H1 (cell line): ENCODE measurements around the gene AGBL5. TPM values are rescaled to one million over a fixed set of nuclear protein-coding genes. Genes with fewer than 3 reads are reported as not detected.

Source experiments
- CTCF ChIA-PET: fragments of 300-600 bp; sonication (Branson Sonifier 250); formaldehyde crosslinking; loops from one replicate; lab custom pipeline; 2021; ENCODE audit not compliant: partially characterized antibody; lab: Charles Lee
- POLR2A ChIA-PET: fragments of 300-600 bp; sonication (Branson Sonifier 250); formaldehyde crosslinking; loops from one replicate; lab custom pipeline; 2021; ENCODE audit warnings: inconsistent platforms; ENCODE audit not compliant: partially characterized antibody; lab: Charles Lee
- DNase-seq, 2 experiments: peaks; one replicate each; pipeline versions ENCODE4 v3.0.0 to v3.0.0-alpha.2; 2010 to 2022; ENCODE audit warnings: low spot score in 2 of 2, low read depth in 1 of 2, mixed read lengths in 1 of 2
- FAIRE-seq: peaks from 2 replicates; lab custom pipeline; 2011; peaks lifted over from hg19 to GRCh38; lab: Jason Lieb, UNC
- H2AFZ ChIP-seq: 2 replicates; pipeline ENCODE4 v1.8.1; 2012; ENCODE audit warnings: low read length, inconsistent platforms
- H2AK5ac ChIP-seq: 2 replicates; pipeline ENCODE4 v1.6.1; 2013; ENCODE audit warnings: low read depth, low read length
- H2BK120ac ChIP-seq: replicated peaks from 2 replicates; pipeline ENCODE3; 2013; ENCODE audit warnings: low read depth, low read length, inconsistent platforms
- H2BK12ac ChIP-seq: 2 replicates; pipeline ENCODE4 v1.6.1; 2013; ENCODE audit warnings: low read depth, low read length
- H2BK15ac ChIP-seq: 2 replicates; pipeline ENCODE4 v1.6.1; 2013; ENCODE audit warnings: low read length
- H2BK20ac ChIP-seq: 2 replicates; pipeline ENCODE4 v1.6.1; 2013; ENCODE audit warnings: low read length
- H2BK5ac ChIP-seq: 2 replicates; pipeline ENCODE4 v1.6.1; 2013; ENCODE audit warnings: low read depth, low read length
- H3K14ac ChIP-seq: 2 replicates; pipeline ENCODE4 v1.6.1; 2013; ENCODE audit warnings: inconsistent platforms; ENCODE audit not compliant: insufficient read length
- H3K18ac ChIP-seq: 2 replicates; pipeline ENCODE4 v1.6.1; 2013; ENCODE audit warnings: low read length; ENCODE audit errors: extremely low read depth
- H3K23ac ChIP-seq: 2 replicates; pipeline ENCODE4 v1.6.1; 2013; ENCODE audit warnings: inconsistent platforms; ENCODE audit not compliant: insufficient read length
- H3K23me2 ChIP-seq: 2 replicates; pipeline ENCODE4 v1.6.1; 2013; ENCODE audit warnings: low read depth, low read length
- H3K27ac ChIP-seq: 2 replicates; pipeline ENCODE4 v1.6.1; 2011; ENCODE audit warnings: low read depth, low read length, inconsistent platforms
- H3K27me3 ChIP-seq, 4 experiments: replicated peaks in 1 of 4; 1 replicate in 1 of 4; 2 replicates in 3 of 4; pipeline versions ENCODE4 v1.6.1 to v1.8.1; 2011 to 2013; ENCODE audit warnings: low read length in 3 of 4, mild to moderate bottlenecking in 3 of 4, inconsistent platforms in 2 of 4, mixed read lengths in 2 of 4, moderate library complexity in 1 of 4; ENCODE audit not compliant: control insufficient read depth in 3 of 4, insufficient read depth in 3 of 4; ENCODE audit errors: extremely low read depth in 1 of 4
- H3K36me3 ChIP-seq, 4 experiments: 2 replicates each; pipeline versions ENCODE4 v1.6.1 to v1.8.1; 2011 to 2013; ENCODE audit warnings: mild to moderate bottlenecking in 4 of 4, low read length in 3 of 4, moderate library complexity in 2 of 4, control low read depth in 1 of 4, inconsistent platforms in 1 of 4; ENCODE audit not compliant: insufficient read depth in 4 of 4, control insufficient read depth in 2 of 4
- H3K4ac ChIP-seq: replicated peaks from 2 replicates; pipeline ENCODE3; 2013; ENCODE audit warnings: low read length, low read depth, mixed read lengths, inconsistent platforms; ENCODE audit not compliant: insufficient read length
- H3K4me1 ChIP-seq, 4 experiments: replicated peaks in 1 of 4; 1 replicate in 1 of 4; 2 replicates in 3 of 4; pipeline versions ENCODE4 v1.6.1 to v1.8.1; 2011 to 2013; ENCODE audit warnings: low read length in 3 of 4, inconsistent platforms in 2 of 4, mixed read lengths in 1 of 4; ENCODE audit not compliant: insufficient read depth in 4 of 4, control insufficient read depth in 3 of 4
- H3K4me2 ChIP-seq, 2 experiments: 2 replicates each; pipeline versions ENCODE4 v1.6.1 to v1.8.1; 2011 to 2013; ENCODE audit warnings: low read depth in 2 of 2, low read length in 2 of 2, control low read depth in 1 of 2, inconsistent platforms in 1 of 2, mild to moderate bottlenecking in 1 of 2; ENCODE audit not compliant: insufficient read depth in 1 of 2
- H3K4me3 ChIP-seq, 4 experiments: fragments of 200-600, 300-600 bp in 1 of 4; sonication (generic), shearing (Covaris generic), sonication (Bioruptor Twin) in 1 of 4; 2 replicates each; pipeline versions ENCODE4 v1.5.1 to v1.8.1; 2011 to 2016; ENCODE audit warnings: low read length in 4 of 4, low read depth in 3 of 4, control low read depth in 2 of 4, inconsistent platforms in 2 of 4, mild to moderate bottlenecking in 2 of 4, mixed read lengths in 1 of 4, moderate library complexity in 1 of 4; ENCODE audit not compliant: insufficient read depth in 2 of 4; ENCODE audit errors: extremely low read depth in 1 of 4
- H3K56ac ChIP-seq: replicated peaks from 2 replicates; pipeline ENCODE3; 2013; ENCODE audit warnings: low read depth, mild to moderate bottlenecking, mixed read lengths, low read length, inconsistent platforms; ENCODE audit not compliant: insufficient read length
- H3K79me1 ChIP-seq: 2 replicates; pipeline ENCODE4 v1.6.1; 2013; ENCODE audit warnings: low read depth, low read length, control low read depth
- H3K79me2 ChIP-seq, 2 experiments: 2 replicates each; pipeline versions ENCODE4 v1.6.1 to v1.8.1; 2012 to 2013; ENCODE audit warnings: low read length in 2 of 2, mild to moderate bottlenecking in 2 of 2, inconsistent platforms in 1 of 2; ENCODE audit not compliant: insufficient read depth in 2 of 2, control insufficient read depth in 1 of 2
- H3K9ac ChIP-seq, 4 experiments: replicated peaks in 1 of 4; 1 replicate in 1 of 4; 2 replicates in 3 of 4; pipeline versions ENCODE4 v1.6.1 to v1.8.1; 2011 to 2013; ENCODE audit warnings: low read depth in 3 of 4, low read length in 3 of 4, control low read depth in 2 of 4, mild to moderate bottlenecking in 2 of 4, moderate library complexity in 2 of 4, inconsistent platforms in 1 of 4; ENCODE audit errors: extremely low read depth in 1 of 4
- H3K9me3 ChIP-seq, 2 experiments: 2 replicates each; pipeline versions ENCODE4 v1.6.1 to v1.8.1; 2012 to 2013; ENCODE audit warnings: mild to moderate bottlenecking in 2 of 2, moderate library complexity in 2 of 2, control low read depth in 1 of 2, inconsistent platforms in 1 of 2, low read depth in 1 of 2, low read length in 1 of 2, mixed read lengths in 1 of 2; ENCODE audit not compliant: insufficient read depth in 2 of 2
- H4K20me1 ChIP-seq, 2 experiments: replicated peaks in 1 of 2; 2 replicates each; pipeline versions ENCODE3 to v1.8.1; 2011 to 2013; ENCODE audit warnings: inconsistent platforms in 2 of 2, low read length in 2 of 2, mild to moderate bottlenecking in 1 of 2; ENCODE audit not compliant: insufficient read depth in 2 of 2, control insufficient read depth in 1 of 2
- H4K5ac ChIP-seq: 2 replicates; pipeline ENCODE4 v1.6.1; 2013; ENCODE audit warnings: low read length, low read depth, mixed read lengths, inconsistent platforms; ENCODE audit not compliant: insufficient read length
- H4K8ac ChIP-seq: 2 replicates; pipeline ENCODE4 v1.8.0; 2013; ENCODE audit warnings: mild to moderate bottlenecking, moderate library complexity, low read length, inconsistent platforms; ENCODE audit not compliant: insufficient read depth; ENCODE audit errors: extremely low read depth
- H4K91ac ChIP-seq: replicated peaks from 2 replicates; pipeline ENCODE3; 2013; ENCODE audit warnings: low read length, mixed read lengths, inconsistent platforms; ENCODE audit not compliant: insufficient read length
- ASH2L ChIP-seq: fragments of 200-600, 300-600 bp; sonication (generic); IDR thresholded peaks from one replicate; pipeline ENCODE4 v1.7.1; 2017; ENCODE audit warnings: low read length
- BACH1 ChIP-seq: IDR thresholded peaks from 2 replicates; pipeline ENCODE4 v1.6.1; 2012; ENCODE audit warnings: low read length, improper control_type of control experiment
- JUND ChIP-seq: IDR thresholded peaks from 2 replicates; pipeline ENCODE4 v1.6.1; 2011; ENCODE audit warnings: mild to moderate bottlenecking, improper control_type of control experiment, low read length
- KDM4A ChIP-seq: IDR thresholded peaks from one replicate; pipeline ENCODE4 v1.7.1; 2012; ENCODE audit warnings: low read depth, mild to moderate bottlenecking, moderate library complexity, low read length, inconsistent platforms; ENCODE audit not compliant: severe bottlenecking
- PHF8 ChIP-seq: fragments of 200-600 bp; sonication (generic); conservative IDR thresholded peaks from 2 replicates; pipeline ENCODE4 v1.7.1; 2012; ENCODE audit warnings: low read depth, mild to moderate bottlenecking, inconsistent platforms, low read length, moderate library complexity
- RAD21 ChIP-seq, 2 experiments: IDR thresholded peaks in 1 of 2; conservative IDR thresholded peaks in 1 of 2; 2 replicates each; pipeline ENCODE4 v1.6.1; 2011; ENCODE audit warnings: low read depth in 2 of 2, low read length in 2 of 2, improper control_type of control experiment in 1 of 2, inconsistent platforms in 1 of 2, mild to moderate bottlenecking in 1 of 2, moderate library complexity in 1 of 2
- SAP30 ChIP-seq: fragments of 300-600 bp; sonication (generic); IDR thresholded peaks from 2 replicates; pipeline ENCODE4 v1.7.1; 2012; ENCODE audit warnings: low read length, moderate library complexity, mild to moderate bottlenecking, inconsistent platforms; ENCODE audit not compliant: insufficient read depth, insufficient replicate concordance
- SIN3A ChIP-seq, 2 experiments: IDR thresholded peaks in 1 of 2; conservative IDR thresholded peaks in 1 of 2; 2 replicates each; pipeline ENCODE4 v1.6.1; 2011 to 2012; ENCODE audit warnings: low read length in 2 of 2, improper control_type of control experiment in 1 of 2, low read depth in 1 of 2, mild to moderate bottlenecking in 1 of 2
- TAF1 ChIP-seq: IDR thresholded peaks from 2 replicates; pipeline ENCODE4 v1.6.1; 2011; ENCODE audit warnings: mild to moderate bottlenecking, low read depth, low read length
- WGBS, 2 experiments: shearing (Covaris generic) in 1 of 2; methylation state at CpG; one replicate each; pipeline versions ENCODE4 v1.1.6 to v1.1.7; 2013 to 2015; ENCODE audit warnings: low lambda C conversion rate in 2 of 2, mixed read lengths in 2 of 2, inconsistent platforms in 1 of 2, low coverage in 1 of 2, missing lambda C conversion rate in 1 of 2; ENCODE audit not compliant: insufficient replicate concordance in 2 of 2, insufficient coverage in 1 of 2, insufficient read length in 1 of 2; ENCODE audit errors: extremely low coverage in 1 of 2, missing lambda C conversion rate in 1 of 2; 5-methylcytosine and 5-hydroxymethylcytosine counted together
- polyA plus RNA-seq, 7 experiments: library from polyadenylated mRNA; depleted of rRNA in 3 of 7; stranded (reverse) in 5 of 7; unstranded in 2 of 7; fragments of >200 nt in 5 of 7; fragments of 200-250 nt in 2 of 7; gene quantifications; 1 replicate in 5 of 7; 2 replicates in 1 of 7; 4 replicates in 1 of 7; pipeline versions ENCODE4 v1.2.1 to v1.2.3, GENCODE V29; 2011 to 2013; ENCODE audit warnings: missing spikeins in 2 of 7, mixed read lengths in 2 of 7
- total RNA-seq: library from RNA; stranded (reverse); fragmentation: NEBNext Ultra II Directional; extraction: Animal tissue kit (Norgen Biotek cat#: 25700); gene quantifications from 2 replicates; pipeline ENCODE4 v1.2.1, GENCODE V29; 2021

The AGBL5 gene
- total and polyA plus RNA-seq, 2 of the 8 experiments (the other 6 are each of a cell fraction or from before 2014, with no cell fraction given) = 45.4 to 62.0 TPM

DNA sequence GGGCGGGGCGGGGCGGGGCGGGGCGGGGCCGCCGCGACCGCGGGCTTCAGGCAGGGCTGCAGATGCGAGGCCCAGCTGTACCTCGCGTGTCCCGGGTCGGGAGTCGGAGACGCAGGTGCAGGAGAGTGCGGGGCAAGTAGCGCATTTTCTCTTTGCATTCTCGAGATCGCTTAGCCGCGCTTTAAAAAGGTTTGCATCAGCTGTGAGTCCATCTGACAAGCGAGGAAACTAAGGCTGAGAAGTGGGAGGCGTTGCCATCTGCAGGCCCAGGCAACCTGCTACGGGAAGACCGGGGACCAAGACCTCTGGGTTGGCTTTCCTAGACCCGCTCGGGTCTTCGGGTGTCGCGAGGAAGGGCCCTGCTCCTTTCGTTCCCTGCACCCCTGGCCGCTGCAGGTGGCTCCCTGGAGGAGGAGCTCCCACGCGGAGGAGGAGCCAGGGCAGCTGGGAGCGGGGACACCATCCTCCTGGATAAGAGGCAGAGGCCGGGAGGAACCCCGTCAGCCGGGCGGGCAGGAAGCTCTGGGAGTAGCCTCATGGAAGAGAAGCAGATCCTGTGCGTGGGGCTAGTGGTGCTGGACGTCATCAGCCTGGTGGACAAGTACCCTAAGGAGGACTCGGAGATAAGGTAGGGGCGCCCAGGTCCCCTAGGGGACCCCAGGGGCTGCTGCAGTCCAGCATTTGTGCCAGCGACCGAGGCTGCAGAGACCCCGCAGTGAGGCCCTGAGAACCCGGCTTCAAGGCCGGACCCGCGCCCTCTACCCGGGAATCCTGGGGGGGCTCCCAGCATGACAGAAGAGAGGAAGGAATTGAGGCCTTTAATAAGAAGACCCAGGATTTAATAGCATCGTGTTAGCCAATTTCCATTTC, 35.5 kb downstream of the AGBL5 start, which contains the start of gene KHK:
Gene KHK (plus strand): TSS at position 49 of the 870 bp plus-strand sequence. CDS start 488 bp downstream, at position 537.
- Histone ChIP-seq H3K14ac (no peak within 1 kb of the TSS), H3K4me3 (peak within 1 kb of the TSS; percentile 59 to 79 (median 72)), H3K4ac (no peak within 1 kb of the TSS), H2BK5ac (no peak within 1 kb of the TSS), H3K4me2 (peak within 1 kb of the TSS; percentile 70 to 90), H3K9me3 (no peaks in the 10 kb centered on the region), H2AFZ (peak within 1 kb of the TSS; percentile 74; the same call in 1 of the 2 replicates), H2BK12ac (no peak within 1 kb of the TSS), H3K56ac (peak within 1 kb of the TSS; percentile 32), H3K4me1 (peaks cover 4 to 19% (median 4%) of the 10 kb centered on the region in 4 experiments; a peak in 5 of 7 replicates), H3K23ac (no peak within 1 kb of the TSS), H2BK20ac (0 out of 2 replicates have a peak within 1 kb of the TSS, but pooled peaks have one; percentile 72), H3K79me1 (no peaks in the 10 kb centered on the region), H4K20me1 (peaks cover 0 to 1% of the 10 kb centered on the region in 2 experiments), H3K79me2 (no peaks in the 10 kb centered on the region), H3K36me3 (no peaks in the 10 kb centered on the region), H3K27ac (no peak within 1 kb of the TSS), H3K9ac (peak within 1 kb of the TSS; percentile 20 to 50 (median 34); a peak in 5 of 7 replicates), H2BK120ac (no peak within 1 kb of the TSS), H2BK15ac (0 out of 2 replicates have a peak within 1 kb of the TSS, but pooled peaks have one; percentile 61), H3K27me3 (peaks cover 0 to 9% (median 4%) of the 10 kb centered on the region in 4 experiments; a peak in 2 of 7 replicates), H4K8ac (peak within 1 kb of the TSS; percentile 85), H4K5ac (no peak within 1 kb of the TSS), H3K18ac (peak within 1 kb of the TSS; percentile 87), H3K23me2 (peaks cover 10% of the 10 kb centered on the region; the same call in 1 of the 2 replicates), H2AK5ac (no peak within 1 kb of the TSS), H4K91ac (peak within 1 kb of the TSS; percentile 29)
- ChIA-PET CTCF (interaction anchor here (0.5 to 16.5 kb wide), 21 partner anchors 10 to 206 kb away, joined by 3 to 160 read pairs (median 4); partner anchors contain the start of genes AGBL5, PREB and SLC5A6), POLR2A (interaction anchor here (0.7 to 5.9 kb wide), 12 partner anchors 9 to 132 kb away, joined by 3 to 29 read pairs (median 5); partner anchors contain the start of genes ATRAID, CAD, OST4 and SLC5A6)
- 2% methylated on average over 50 of the region's 54 CpGs; no CpG with 5 or more reads in 1 of the 2 experiments for WGBS, 2 experiments
- DNase-seq (peak in 1 of 2 experiments; percentile 86), FAIRE-seq (no peak)
- TF ChIP-seq SIN3A (conservative IDR thresholded peaks at IDR 0.05 in 1 of 2, IDR thresholded peaks at IDR 0.05 in 1 of 2; ENCODE audit: low read depth in 1 of 2, low read length in 2 of 2) = peak; percentile 61 to 62; a peak in 2 of 4 replicates
- peak; percentile 17 for TF ChIP-seq ASH2L
- TF ChIP-seq JUND = no peak
- TF ChIP-seq SAP30 = peak; percentile 62
- no peak; the same call in 1 of the 2 replicates for TF ChIP-seq PHF8
- TF ChIP-seq TAF1 = 0 out of 2 replicates have a peak, but pooled peaks have one; percentile 26
- peak; percentile 32 for TF ChIP-seq KDM4A
- no peak for TF ChIP-seq RAD21 (IDR thresholded peaks at IDR 0.05 in 1 of 2, conservative IDR thresholded peaks at IDR 0.05 in 1 of 2; ENCODE audit: low read depth in 2 of 2, low read length in 2 of 2)
- peak; percentile 19 for TF ChIP-seq BACH1
